Stimulated activated effector memory CD8-positive, alpha-beta T cell treated with anti-CD3 and anti-CD28 coated beads, Interleukin-12 subunit alpha, Interleukin-12 subunit beta, amount 100 ng/mL, for 72 hours (primary cell): ENCODE data around the gene CPLX1.
"Not testable (repeated sequence)": the region's sequence is repeated elsewhere in the genome, so short reads cannot be mapped to it uniquely, and the experiment has no call there.

Experiments used
- ATAC-seq: fragments of 150-1000 bp; cut with Tn5 transposase; 2 replicates; pipeline ENCODE4 v1.10.0; 2021
- DNase-seq, 2 donors: peaks; one replicate each; pipeline ENCODE4 v3.0.0; 2021 to 2022; ENCODE audit warnings: low spot score in 2 of 2
- H3K27ac Mint-ChIP-seq: one replicate; pipeline ENCODE4 v1.8.0; 2022; ENCODE audit warnings: mild to moderate bottlenecking, mixed read lengths
- H3K36me3 Mint-ChIP-seq: one replicate; pipeline ENCODE4 v1.8.0; 2022; ENCODE audit warnings: mild to moderate bottlenecking, mixed read lengths
- H3K4me1 Mint-ChIP-seq: one replicate; pipeline ENCODE4 v1.8.0; 2022; ENCODE audit warnings: mixed read lengths
- H3K4me3 Mint-ChIP-seq: one replicate; pipeline ENCODE4 v1.8.0; 2022; ENCODE audit warnings: mild to moderate bottlenecking, mixed read lengths
- H3K9me3 Mint-ChIP-seq: one replicate; pipeline ENCODE4 v1.8.0; 2022; ENCODE audit warnings: mixed read lengths

CPLX1 gene

GRCh38 chr4:760616-761015 is 65.3 kb downstream of the CPLX1 start:
- Mint-ChIP-seq H3K4me1 (peaks cover 53% of the 10 kb centered on the region), H3K9me3 (no peaks in the 10 kb centered on the region), H3K36me3 (peaks cover 79% of the 10 kb centered on the region), H3K27ac (peak overlapping the region; percentile 89), H3K4me3 (no peak overlapping the region)
- no peak for DNase-seq
- ATAC-seq = no peak

- ATAC-seq, DNase-seq, H3K9me3 Mint-ChIP-seq, H3K4me3 Mint-ChIP-seq: not testable (repeated sequence)
- peaks cover 79% of the 10 kb centered on the region for H3K36me3 Mint-ChIP-seq
- H3K27ac Mint-ChIP-seq = peak overlapping the region; percentile 89
- H3K4me1 Mint-ChIP-seq = peaks cover 47% of the 10 kb centered on the region
Measured at GRCh38 chr4:759810-760209, 66.1 kb downstream of the CPLX1 start.

- H3K4me1 Mint-ChIP-seq = peaks cover 31% of the 10 kb centered on the region
- H3K27ac Mint-ChIP-seq = no peak overlapping the region
- H3K9me3 Mint-ChIP-seq = no peaks in the 10 kb centered on the region
- peaks cover 73% of the 10 kb centered on the region for H3K36me3 Mint-ChIP-seq
- no peak overlapping the region for H3K4me3 Mint-ChIP-seq
- no peak for ATAC-seq
- DNase-seq = no peak
Measured at GRCh38 chr4:757111-757510, 68.8 kb downstream of the CPLX1 start.

GRCh38 chr4:754221-755120 is 71.5 kb downstream of the CPLX1 start:
- Mint-ChIP-seq H3K36me3 (peaks cover 73% of the 10 kb centered on the region), H3K27ac (no peak overlapping the region), H3K4me3 (no peak overlapping the region), H3K9me3 (no peaks in the 10 kb centered on the region), H3K4me1 (peaks cover 11% of the 10 kb centered on the region)
- ATAC-seq (peak; percentile 8), DNase-seq (no peak)

GRCh38 chr4:753186-753585 is 72.7 kb downstream of the CPLX1 start:
- H3K36me3 Mint-ChIP-seq = peaks cover 86% of the 10 kb centered on the region
- H3K4me1 Mint-ChIP-seq = peaks cover 11% of the 10 kb centered on the region
- not testable (repeated sequence) for H3K27ac Mint-ChIP-seq, ATAC-seq, H3K9me3 Mint-ChIP-seq, DNase-seq, H3K4me3 Mint-ChIP-seq

- peaks cover 84% of the 10 kb centered on the region for H3K36me3 Mint-ChIP-seq
- H3K4me3 Mint-ChIP-seq = no peak overlapping the region
- H3K4me1 Mint-ChIP-seq = peaks cover 11% of the 10 kb centered on the region
- no peaks in the 10 kb centered on the region for H3K9me3 Mint-ChIP-seq
- peak overlapping the region; percentile 63 for H3K27ac Mint-ChIP-seq
- DNase-seq (no peak), ATAC-seq (no peak)
Measured at GRCh38 chr4:752196-752861, 73.6 kb downstream of the CPLX1 start.

GRCh38 chr4:751676-752075 is 74.3 kb downstream of the CPLX1 start:
- Mint-ChIP-seq H3K4me3 (no peak overlapping the region), H3K27ac (peak overlapping the region; percentile 63), H3K4me1 (peaks cover 11% of the 10 kb centered on the region), H3K36me3 (peaks cover 82% of the 10 kb centered on the region), H3K9me3 (no peaks in the 10 kb centered on the region)
- no peak for DNase-seq
- no peak for ATAC-seq

GRCh38 chr4:749698-750666 is 75.9 kb downstream of the CPLX1 start:
- ATAC-seq (no peak), DNase-seq (no peak)
- no peak overlapping the region for H3K4me3 Mint-ChIP-seq
- H3K9me3 Mint-ChIP-seq = no peaks in the 10 kb centered on the region
- H3K36me3 Mint-ChIP-seq = peaks cover 65% of the 10 kb centered on the region
- no peak overlapping the region for H3K27ac Mint-ChIP-seq
- H3K4me1 Mint-ChIP-seq = peaks cover 11% of the 10 kb centered on the region

- Mint-ChIP-seq H3K27ac (no peak overlapping the region), H3K9me3 (no peaks in the 10 kb centered on the region), H3K36me3 (peaks cover 66% of the 10 kb centered on the region), H3K4me1 (peaks cover 6% of the 10 kb centered on the region), H3K4me3 (no peak overlapping the region)
- no peak for ATAC-seq
- DNase-seq = no peak
Measured at GRCh38 chr4:748461-748860, 77.5 kb downstream of the CPLX1 start.

- H3K9me3 Mint-ChIP-seq = no peaks in the 10 kb centered on the region
- peaks cover 66% of the 10 kb centered on the region for H3K36me3 Mint-ChIP-seq
- no peak overlapping the region for H3K27ac Mint-ChIP-seq
- peaks cover 7% of the 10 kb centered on the region for H3K4me1 Mint-ChIP-seq
- no peak for DNase-seq
- ATAC-seq = no peak
- H3K4me3 Mint-ChIP-seq = no peak overlapping the region
Measured at GRCh38 chr4:747546-748170, 78.3 kb downstream of the CPLX1 start.

GRCh38 chr4:744212-744841 is 81.6 kb downstream of the CPLX1 start:
- Mint-ChIP-seq H3K4me1 (peaks cover 6% of the 10 kb centered on the region), H3K4me3 (no peak overlapping the region), H3K36me3 (peaks cover 51% of the 10 kb centered on the region), H3K27ac (no peak overlapping the region), H3K9me3 (no peaks in the 10 kb centered on the region)
- no peak for DNase-seq
- ATAC-seq = no peak

- no peak for ATAC-seq
- peak overlapping the region; percentile 71 for H3K27ac Mint-ChIP-seq
Measured at GRCh38 chr4:743463-744211, 82.3 kb downstream of the CPLX1 start.

GRCh38 chr4:742742-743311 is 83.1 kb downstream of the CPLX1 start:
- peaks cover 6% of the 10 kb centered on the region for H3K4me1 Mint-ChIP-seq
- peaks cover 47% of the 10 kb centered on the region for H3K36me3 Mint-ChIP-seq
- DNase-seq (peak; percentile 81 to 89), ATAC-seq (peak; percentile 95)
- H3K9me3 Mint-ChIP-seq = no peaks in the 10 kb centered on the region
- peak overlapping the region; percentile 71 for H3K27ac Mint-ChIP-seq
- H3K4me3 Mint-ChIP-seq = no peak overlapping the region

More at GRCh38 chr4:743463-744211, 82.3 kb downstream of the CPLX1 start:
- H3K9me3 Mint-ChIP-seq = no peaks in the 10 kb centered on the region
- no peak for DNase-seq
- peaks cover 6% of the 10 kb centered on the region for H3K4me1 Mint-ChIP-seq
- no peak overlapping the region for H3K4me3 Mint-ChIP-seq
- peaks cover 47% of the 10 kb centered on the region for H3K36me3 Mint-ChIP-seq
